WTC11 (cell line): ENCODE data around the gene FLT4. TPM values are rescaled to one million over a fixed set of nuclear protein-coding genes. Genes with fewer than 3 reads are reported as not detected.
"Not testable (repeated sequence)": the region's sequence is repeated elsewhere in the genome, so short reads cannot be mapped to it uniquely, and the experiment has no call there.

Experiments used
- ATAC-seq: fragments of 200-7000 bp; cut with Tn5 transposase; 2 replicates; pipeline ENCODE4 v1.10.0; 2021; ENCODE audit warnings: mild to moderate bottlenecking, moderate library complexity
- CTCF ChIA-PET: fragments of 300-600 bp; sonication (Branson Sonifier 250); formaldehyde crosslinking; loops from one replicate; lab custom pipeline; 2021; ENCODE audit warnings: antibody characterized with exemption; lab: Charles Lee
- POLR2A ChIA-PET: fragments of 350-600 bp; sonication (Branson Sonifier 250); formaldehyde crosslinking; loops from one replicate; lab custom pipeline; 2021; ENCODE audit warnings: antibody characterized with exemption; lab: Charles Lee
- DNase-seq: peaks from one replicate; pipeline ENCODE4 v3.0.0; 2021; ENCODE audit warnings: low spot score
- H3K27ac Mint-ChIP-seq: 2 replicates; pipeline ENCODE4 v1.8.0; 2021; ENCODE audit warnings: mixed read lengths
- H3K27me3 Mint-ChIP-seq: 2 replicates; pipeline ENCODE4 v1.8.0; 2021; ENCODE audit warnings: low read depth, mild to moderate bottlenecking, moderate library complexity, mixed read lengths
- H3K36me3 Mint-ChIP-seq: 2 replicates; pipeline ENCODE4 v1.8.0; 2021; ENCODE audit warnings: mixed read lengths
- H3K4me1 Mint-ChIP-seq: 2 replicates; pipeline ENCODE4 v1.8.0; 2022; ENCODE audit warnings: mixed read lengths
- H3K4me3 Mint-ChIP-seq: 2 replicates; pipeline ENCODE4 v1.8.0; 2021; ENCODE audit warnings: mild to moderate bottlenecking, moderate library complexity, mixed read lengths
- H3K9me3 Mint-ChIP-seq: 2 replicates; pipeline ENCODE4 v1.8.0; 2021; ENCODE audit warnings: mixed read lengths
- ELF4 ChIP-seq: sonication (generic); formaldehyde crosslinking; IDR thresholded peaks from 2 replicates; pipeline ENCODE4 v1.8.1; 2022; ENCODE audit warnings: low read depth, mild to moderate bottlenecking, moderate library complexity, missing genetic modification reagents
- EMX1 ChIP-seq: fragments of 250-450 bp; sonication (Bioruptor Pico); IDR thresholded peaks from 2 replicates; pipeline ENCODE4 v1.8.0; 2021; ENCODE audit warnings: mild to moderate bottlenecking
- MYBL2 ChIP-seq: sonication (generic); formaldehyde crosslinking; IDR thresholded peaks from 2 replicates; pipeline ENCODE4 v1.8.1; 2023; ENCODE audit warnings: mild to moderate bottlenecking, moderate library complexity, missing genetic modification reagents
- NFYB ChIP-seq: sonication (generic); formaldehyde crosslinking; conservative IDR thresholded peaks from 2 replicates; pipeline ENCODE4 v1.8.0; 2022; ENCODE audit warnings: low read depth, missing genetic modification reagents
- NR2C2 ChIP-seq: sonication (generic); formaldehyde crosslinking; IDR thresholded peaks from 2 replicates; pipeline ENCODE4 v1.8.0; 2022; ENCODE audit warnings: mild to moderate bottlenecking, missing genetic modification reagents
- PRRX2 ChIP-seq: fragments of 250-450 bp; sonication (Bioruptor Pico); IDR thresholded peaks from 2 replicates; pipeline ENCODE4 v1.8.0; 2021; ENCODE audit warnings: mild to moderate bottlenecking
- RELA ChIP-seq: sonication (generic); formaldehyde crosslinking; IDR thresholded peaks from 2 replicates; pipeline ENCODE4 v1.8.1; 2022; ENCODE audit warnings: missing genetic modification reagents, mild to moderate bottlenecking, borderline replicate concordance
- SMAD4 ChIP-seq: sonication (generic); formaldehyde crosslinking; IDR thresholded peaks from 2 replicates; pipeline ENCODE4 v1.8.0; 2022; ENCODE audit warnings: mild to moderate bottlenecking, missing genetic modification reagents
- TEAD4 ChIP-seq: sonication (generic); formaldehyde crosslinking; IDR thresholded peaks from 2 replicates; pipeline ENCODE4 v1.8.0; 2022; ENCODE audit warnings: mild to moderate bottlenecking, missing genetic modification reagents
- ZSCAN18 ChIP-seq: fragments of 250-450 bp; sonication (Bioruptor Pico); IDR thresholded peaks from 2 replicates; pipeline ENCODE4 v2.1.2; 2022; ENCODE audit warnings: mild to moderate bottlenecking, moderate library complexity
- total RNA-seq: library from RNA; stranded (reverse); gene quantifications from 3 replicates; pipeline ENCODE4 v1.2.3, GENCODE V29; 2021
- TF ChIP-seq, protein P1 (sequence below): sonication (generic); formaldehyde crosslinking; IDR thresholded peaks from 2 replicates; pipeline ENCODE4 v1.8.1; 2023; ENCODE audit warnings: mild to moderate bottlenecking, missing genetic modification reagents, moderate library complexity
- TF ChIP-seq, protein P2 (sequence below): fragments of 200-600 bp; IDR thresholded peaks from 2 replicates; pipeline ENCODE4 v1.8.0; 2022; ENCODE audit warnings: antibody characterized with exemption
- TF ChIP-seq, protein P3 (sequence below): sonication (generic); formaldehyde crosslinking; conservative IDR thresholded peaks from 2 replicates; pipeline ENCODE4 v1.8.1; 2022; ENCODE audit warnings: mild to moderate bottlenecking, missing genetic modification reagents
- TF ChIP-seq, protein P4 (sequence below): sonication (generic); formaldehyde crosslinking; IDR thresholded peaks from 2 replicates; pipeline ENCODE4 v1.8.1; 2022; ENCODE audit warnings: mild to moderate bottlenecking, moderate library complexity, missing genetic modification reagents
- TF ChIP-seq, protein P5 (sequence below): sonication (generic); formaldehyde crosslinking; IDR thresholded peaks from 2 replicates; pipeline ENCODE4 v1.8.0; 2023; ENCODE audit warnings: missing genetic modification reagents, mild to moderate bottlenecking, borderline replicate concordance
- TF ChIP-seq, protein P6 (sequence below): fragments of 250-450 bp; sonication (Bioruptor Pico); IDR thresholded peaks from 2 replicates; pipeline ENCODE4 v1.9.0; 2021; ENCODE audit warnings: moderate library complexity, mild to moderate bottlenecking, inconsistent platforms, borderline replicate concordance

Gene FLT4
- total RNA-seq, 1 experiment from 2014 or later: 12.4 TPM

DNA sequence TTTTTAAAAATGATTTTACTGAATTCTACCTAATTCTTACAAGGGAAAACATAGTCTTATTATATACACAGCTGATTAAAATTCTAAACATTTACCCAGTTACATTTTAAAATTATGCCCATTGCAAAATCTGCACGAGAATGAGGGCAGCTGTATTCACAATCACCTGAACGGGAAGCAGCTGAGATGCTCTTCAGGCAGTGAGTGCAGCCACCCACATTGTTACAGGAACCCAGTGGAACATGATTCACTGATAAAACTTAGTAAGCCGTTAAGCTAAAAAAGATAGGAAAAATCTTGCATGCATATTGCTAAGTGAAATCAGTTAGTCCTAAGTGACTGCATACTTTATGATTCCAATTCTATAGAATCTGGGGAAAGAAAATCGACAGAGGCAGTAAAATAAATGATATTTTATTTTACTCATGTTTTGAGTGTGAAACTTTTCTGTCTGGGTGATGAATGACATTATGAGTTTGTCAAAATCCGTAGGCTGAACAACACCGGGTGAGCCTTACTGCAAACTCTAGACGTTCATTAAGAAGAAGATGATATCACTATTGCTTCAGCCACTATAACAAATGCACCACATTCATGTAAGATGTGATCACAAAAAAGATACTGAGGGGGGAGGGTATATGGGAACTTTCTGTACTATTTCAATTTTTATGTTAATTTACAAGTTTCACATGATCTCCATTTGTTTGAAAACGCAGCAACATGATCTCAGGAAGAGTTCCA is 39.1 kb upstream of the FLT4 start (continued):
- TF ChIP-seq, protein P1, sequence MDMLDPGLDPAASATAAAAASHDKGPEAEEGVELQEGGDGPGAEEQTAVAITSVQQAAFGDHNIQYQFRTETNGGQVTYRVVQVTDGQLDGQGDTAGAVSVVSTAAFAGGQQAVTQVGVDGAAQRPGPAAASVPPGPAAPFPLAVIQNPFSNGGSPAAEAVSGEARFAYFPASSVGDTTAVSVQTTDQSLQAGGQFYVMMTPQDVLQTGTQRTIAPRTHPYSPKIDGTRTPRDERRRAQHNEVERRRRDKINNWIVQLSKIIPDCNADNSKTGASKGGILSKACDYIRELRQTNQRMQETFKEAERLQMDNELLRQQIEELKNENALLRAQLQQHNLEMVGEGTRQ (CRISPR knock-in tag): no peak
- TF ChIP-seq, protein P2, sequence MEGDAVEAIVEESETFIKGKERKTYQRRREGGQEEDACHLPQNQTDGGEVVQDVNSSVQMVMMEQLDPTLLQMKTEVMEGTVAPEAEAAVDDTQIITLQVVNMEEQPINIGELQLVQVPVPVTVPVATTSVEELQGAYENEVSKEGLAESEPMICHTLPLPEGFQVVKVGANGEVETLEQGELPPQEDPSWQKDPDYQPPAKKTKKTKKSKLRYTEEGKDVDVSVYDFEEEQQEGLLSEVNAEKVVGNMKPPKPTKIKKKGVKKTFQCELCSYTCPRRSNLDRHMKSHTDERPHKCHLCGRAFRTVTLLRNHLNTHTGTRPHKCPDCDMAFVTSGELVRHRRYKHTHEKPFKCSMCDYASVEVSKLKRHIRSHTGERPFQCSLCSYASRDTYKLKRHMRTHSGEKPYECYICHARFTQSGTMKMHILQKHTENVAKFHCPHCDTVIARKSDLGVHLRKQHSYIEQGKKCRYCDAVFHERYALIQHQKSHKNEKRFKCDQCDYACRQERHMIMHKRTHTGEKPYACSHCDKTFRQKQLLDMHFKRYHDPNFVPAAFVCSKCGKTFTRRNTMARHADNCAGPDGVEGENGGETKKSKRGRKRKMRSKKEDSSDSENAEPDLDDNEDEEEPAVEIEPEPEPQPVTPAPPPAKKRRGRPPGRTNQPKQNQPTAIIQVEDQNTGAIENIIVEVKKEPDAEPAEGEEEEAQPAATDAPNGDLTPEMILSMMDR: no peak
- TF ChIP-seq NR2C2 (CRISPR knock-in tag) (no peak), TEAD4 (CRISPR knock-in tag) (no peak), SMAD4 (CRISPR knock-in tag) (no peak)

GRCh38 chr5:180686799-180687198 is 37.4 kb upstream of the FLT4 start:
- H3K4me3 Mint-ChIP-seq, H3K9me3 Mint-ChIP-seq, H3K36me3 Mint-ChIP-seq, DNase-seq, H3K27ac Mint-ChIP-seq, ATAC-seq, H3K27me3 Mint-ChIP-seq, POLR2A ChIA-PET, CTCF ChIA-PET: not testable (repeated sequence)
- peaks cover 37% of the 10 kb centered on the region for H3K4me1 Mint-ChIP-seq

- no peak for ATAC-seq
- Mint-ChIP-seq H3K36me3 (peaks cover 9% of the 10 kb centered on the region), H3K4me1 (peaks cover 28% of the 10 kb centered on the region), H3K4me3 (no peak overlapping the region), H3K27me3 (peaks cover under 1% of the 10 kb centered on the region; the same call in 1 of the 2 replicates), H3K9me3 (peaks cover 14% of the 10 kb centered on the region), H3K27ac (no peak overlapping the region)
- no peak for DNase-seq
- TF ChIP-seq, protein P3, sequence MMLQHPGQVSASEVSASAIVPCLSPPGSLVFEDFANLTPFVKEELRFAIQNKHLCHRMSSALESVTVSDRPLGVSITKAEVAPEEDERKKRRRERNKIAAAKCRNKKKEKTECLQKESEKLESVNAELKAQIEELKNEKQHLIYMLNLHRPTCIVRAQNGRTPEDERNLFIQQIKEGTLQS (CRISPR knock-in tag): no peak
- TF ChIP-seq, protein P4, sequence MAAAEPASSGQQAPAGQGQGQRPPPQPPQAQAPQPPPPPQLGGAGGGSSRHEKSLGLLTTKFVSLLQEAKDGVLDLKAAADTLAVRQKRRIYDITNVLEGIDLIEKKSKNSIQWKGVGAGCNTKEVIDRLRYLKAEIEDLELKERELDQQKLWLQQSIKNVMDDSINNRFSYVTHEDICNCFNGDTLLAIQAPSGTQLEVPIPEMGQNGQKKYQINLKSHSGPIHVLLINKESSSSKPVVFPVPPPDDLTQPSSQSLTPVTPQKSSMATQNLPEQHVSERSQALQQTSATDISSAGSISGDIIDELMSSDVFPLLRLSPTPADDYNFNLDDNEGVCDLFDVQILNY: no peak
- no peak for TF ChIP-seq RELA (CRISPR knock-in tag)
- no peak for TF ChIP-seq MYBL2 (CRISPR knock-in tag)
- TF ChIP-seq NFYB (CRISPR knock-in tag): no peak
- ChIA-PET CTCF (interaction anchor here (1.4 to 2.6 kb wide), 3 partner anchors 20 to 66 kb away, joined by 4 to 12 read pairs (median 11); no protein-coding TSS in a partner anchor), POLR2A (interaction anchor here (0.7 kb wide), 1 partner anchor 84 kb away, joined by 4 read pairs; no protein-coding TSS in a partner anchor)
Observed at GRCh38 chr5:180684623-180685161, 35.3 kb upstream of the FLT4 start.

- no peak for DNase-seq
- CTCF ChIA-PET: interaction anchor here (0.7 to 2.6 kb wide), 6 partner anchors 10 to 515 kb away, joined by 3 to 12 read pairs (median 5); no protein-coding TSS in a partner anchor
- POLR2A ChIA-PET: no interaction called here
- TF ChIP-seq ELF4 (CRISPR knock-in tag) (no peak), ZSCAN18 (CRISPR knock-in tag) (no peak), PRRX2 (CRISPR knock-in tag) (no peak), EMX1 (CRISPR knock-in tag) (no peak)
- TF ChIP-seq, protein P5, sequence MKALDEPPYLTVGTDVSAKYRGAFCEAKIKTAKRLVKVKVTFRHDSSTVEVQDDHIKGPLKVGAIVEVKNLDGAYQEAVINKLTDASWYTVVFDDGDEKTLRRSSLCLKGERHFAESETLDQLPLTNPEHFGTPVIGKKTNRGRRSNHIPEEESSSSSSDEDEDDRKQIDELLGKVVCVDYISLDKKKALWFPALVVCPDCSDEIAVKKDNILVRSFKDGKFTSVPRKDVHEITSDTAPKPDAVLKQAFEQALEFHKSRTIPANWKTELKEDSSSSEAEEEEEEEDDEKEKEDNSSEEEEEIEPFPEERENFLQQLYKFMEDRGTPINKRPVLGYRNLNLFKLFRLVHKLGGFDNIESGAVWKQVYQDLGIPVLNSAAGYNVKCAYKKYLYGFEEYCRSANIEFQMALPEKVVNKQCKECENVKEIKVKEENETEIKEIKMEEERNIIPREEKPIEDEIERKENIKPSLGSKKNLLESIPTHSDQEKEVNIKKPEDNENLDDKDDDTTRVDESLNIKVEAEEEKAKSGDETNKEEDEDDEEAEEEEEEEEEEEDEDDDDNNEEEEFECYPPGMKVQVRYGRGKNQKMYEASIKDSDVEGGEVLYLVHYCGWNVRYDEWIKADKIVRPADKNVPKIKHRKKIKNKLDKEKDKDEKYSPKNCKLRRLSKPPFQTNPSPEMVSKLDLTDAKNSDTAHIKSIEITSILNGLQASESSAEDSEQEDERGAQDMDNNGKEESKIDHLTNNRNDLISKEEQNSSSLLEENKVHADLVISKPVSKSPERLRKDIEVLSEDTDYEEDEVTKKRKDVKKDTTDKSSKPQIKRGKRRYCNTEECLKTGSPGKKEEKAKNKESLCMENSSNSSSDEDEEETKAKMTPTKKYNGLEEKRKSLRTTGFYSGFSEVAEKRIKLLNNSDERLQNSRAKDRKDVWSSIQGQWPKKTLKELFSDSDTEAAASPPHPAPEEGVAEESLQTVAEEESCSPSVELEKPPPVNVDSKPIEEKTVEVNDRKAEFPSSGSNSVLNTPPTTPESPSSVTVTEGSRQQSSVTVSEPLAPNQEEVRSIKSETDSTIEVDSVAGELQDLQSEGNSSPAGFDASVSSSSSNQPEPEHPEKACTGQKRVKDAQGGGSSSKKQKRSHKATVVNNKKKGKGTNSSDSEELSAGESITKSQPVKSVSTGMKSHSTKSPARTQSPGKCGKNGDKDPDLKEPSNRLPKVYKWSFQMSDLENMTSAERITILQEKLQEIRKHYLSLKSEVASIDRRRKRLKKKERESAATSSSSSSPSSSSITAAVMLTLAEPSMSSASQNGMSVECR (CRISPR knock-in tag): no peak
- TF ChIP-seq, protein P6, sequence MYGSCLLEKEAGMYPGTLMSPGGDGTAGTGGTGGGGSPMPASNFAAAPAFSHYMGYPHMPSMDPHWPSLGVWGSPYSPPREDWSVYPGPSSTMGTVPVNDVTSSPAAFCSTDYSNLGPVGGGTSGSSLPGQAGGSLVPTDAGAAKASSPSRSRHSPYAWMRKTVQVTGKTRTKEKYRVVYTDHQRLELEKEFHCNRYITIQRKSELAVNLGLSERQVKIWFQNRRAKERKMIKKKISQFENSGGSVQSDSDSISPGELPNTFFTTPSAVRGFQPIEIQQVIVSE (CRISPR knock-in tag): no peak
- TF ChIP-seq, protein P3 (CRISPR knock-in tag): no peak
Observed at GRCh38 chr5:180683220-180683922, 34.0 kb upstream of the FLT4 start.

More at GRCh38 chr5:180683220-180683922, 34.0 kb upstream of the FLT4 start:
- Mint-ChIP-seq H3K27me3 (peaks cover 4% of the 10 kb centered on the region; the same call in 1 of the 2 replicates), H3K4me1 (peaks cover 15% of the 10 kb centered on the region), H3K27ac (no peak overlapping the region), H3K4me3 (no peak overlapping the region), H3K9me3 (peaks cover 19% of the 10 kb centered on the region), H3K36me3 (peaks cover 14% of the 10 kb centered on the region)
- ATAC-seq: no peak
